Mesothelial cell of epicardium (in vitro differentiated cells): ENCODE measurements around the gene VPS13A. TPM values are rescaled to one million over a fixed set of nuclear protein-coding genes. Genes with fewer than 3 reads are reported as not detected.
"Not testable (repeated sequence)": the region's sequence is repeated elsewhere in the genome, so short reads cannot be mapped to it uniquely, and the experiment has no call there.

Experiments
- DNase-seq, 2 experiments: peaks; one replicate each; pipeline ENCODE4 v3.0.0; 2021; ENCODE audit warnings: low spot score in 2 of 2; ENCODE audit not compliant: unreplicated experiment in 2 of 2
- H3K27ac Mint-ChIP-seq: 2 replicates; pipeline ENCODE4 v1.8.0; 2021; ENCODE audit warnings: mixed read lengths
- H3K27me3 Mint-ChIP-seq: 2 replicates; pipeline ENCODE4 v1.8.0; 2021; ENCODE audit warnings: low read depth, mixed read lengths
- H3K36me3 Mint-ChIP-seq: 2 replicates; pipeline ENCODE4 v1.8.0; 2021; ENCODE audit warnings: mixed read lengths
- H3K4me1 Mint-ChIP-seq: 2 replicates; pipeline ENCODE4 v1.8.0; 2021; ENCODE audit warnings: mixed read lengths
- H3K4me3 Mint-ChIP-seq: 2 replicates; pipeline ENCODE4 v1.8.0; 2021; ENCODE audit warnings: mild to moderate bottlenecking, moderate library complexity, mixed read lengths
- H3K9me3 Mint-ChIP-seq: 2 replicates; pipeline ENCODE4 v1.8.0; 2021; ENCODE audit warnings: mixed read lengths
- CTCF ChIP-seq: fragments of 200-600 bp; sonication (generic); IDR thresholded peaks from one replicate; pipeline ENCODE4 v1.5.0; 2021; ENCODE audit warnings: antibody characterized with exemption; ENCODE audit not compliant: unreplicated experiment
- total RNA-seq: library from RNA; stranded (reverse); gene quantifications from 3 replicates; pipeline ENCODE4 v1.2.1, GENCODE V29; 2021

VPS13A gene
- total RNA-seq, 1 donor from 2014 or later, result 42.1 TPM

- Mint-ChIP-seq H3K27ac (no peak overlapping the region), H3K4me1 (no peaks in the 10 kb centered on the region), H3K27me3 (no peaks in the 10 kb centered on the region), H3K9me3 (no peaks in the 10 kb centered on the region), H3K4me3 (no peak overlapping the region), H3K36me3 (peaks cover 9% of the 10 kb centered on the region)
- DNase-seq, result no peak
- no peak for TF ChIP-seq CTCF
Observed at GRCh38 chr9:77386187-77386586, 208.9 kb downstream of the VPS13A start.

GRCh38 chr9:77391834-77392233 is 214.5 kb downstream of the VPS13A start:
- DNase-seq, result no peak

GRCh38 chr9:77392328-77392727 is 215.0 kb downstream of the VPS13A start:
- H3K4me3 Mint-ChIP-seq, result no peak overlapping the region
- no peak for DNase-seq
- no peak for TF ChIP-seq CTCF
- no peaks in the 10 kb centered on the region for H3K27me3 Mint-ChIP-seq
- H3K4me1 Mint-ChIP-seq, result no peaks in the 10 kb centered on the region
- peaks cover 18% of the 10 kb centered on the region for H3K9me3 Mint-ChIP-seq
- H3K27ac Mint-ChIP-seq, result no peak overlapping the region
- peaks cover 12% of the 10 kb centered on the region for H3K36me3 Mint-ChIP-seq

More at GRCh38 chr9:77391834-77392233, 214.5 kb downstream of the VPS13A start:
- Mint-ChIP-seq H3K27ac (no peak overlapping the region), H3K27me3 (no peaks in the 10 kb centered on the region), H3K9me3 (peaks cover 14% of the 10 kb centered on the region), H3K36me3 (peaks cover 12% of the 10 kb centered on the region), H3K4me1 (no peaks in the 10 kb centered on the region), H3K4me3 (no peak overlapping the region)
- TF ChIP-seq CTCF, result no peak

GRCh38 chr9:77398581-77398980 is 221.2 kb downstream of the VPS13A start:
- H3K9me3 Mint-ChIP-seq, H3K27ac Mint-ChIP-seq, H3K4me3 Mint-ChIP-seq, DNase-seq, H3K27me3 Mint-ChIP-seq, H3K36me3 Mint-ChIP-seq, H3K4me1 Mint-ChIP-seq: not testable (repeated sequence)

- H3K27ac Mint-ChIP-seq, result no peak overlapping the region
- no peak for DNase-seq
- H3K4me1 Mint-ChIP-seq, result no peaks in the 10 kb centered on the region
- H3K36me3 Mint-ChIP-seq, result peaks cover 3% of the 10 kb centered on the region
- no peak for TF ChIP-seq CTCF
- H3K9me3 Mint-ChIP-seq, result peaks cover 5% of the 10 kb centered on the region
- no peaks in the 10 kb centered on the region for H3K27me3 Mint-ChIP-seq
- H3K4me3 Mint-ChIP-seq, result no peak overlapping the region
Observed at GRCh38 chr9:77399964-77400363, 222.6 kb downstream of the VPS13A start.

- Mint-ChIP-seq H3K27me3 (no peaks in the 10 kb centered on the region), H3K4me1 (no peaks in the 10 kb centered on the region), H3K36me3 (peaks cover 18% of the 10 kb centered on the region), H3K27ac (no peak overlapping the region), H3K4me3 (no peak overlapping the region), H3K9me3 (peaks cover 11% of the 10 kb centered on the region)
- no peak for DNase-seq
- TF ChIP-seq CTCF, result no peak
Observed at GRCh38 chr9:77402286-77402685, 225.0 kb downstream of the VPS13A start.
